SH-SY5Y (cell line): ENCODE measurements around the gene CD34.

ENCODE experiments used
- GATA2 ChIP-seq: IDR thresholded peaks from 2 replicates; pipeline ENCODE4 v1.6.1; 2011; ENCODE audit warnings: mild to moderate bottlenecking, low read depth, low read length
- GATA3 ChIP-seq: IDR thresholded peaks from 2 replicates; pipeline ENCODE4 v1.6.1; 2011; ENCODE audit warnings: low read depth, mild to moderate bottlenecking, low read length, moderate library complexity

- TF ChIP-seq GATA2, result no peak
- TF ChIP-seq GATA3, result no peak
Measured at GRCh38 chr1:207920444-207921021, 9.6 kb upstream of the CD34 start.
